Astrocyte (in vitro differentiated cells and primary cell): ENCODE data around the gene ALDH3A2.

Experiments used
- CTCF ChIP-seq: IDR thresholded peaks from 2 replicates; pipeline ENCODE4 v1.5.1; 2011; ENCODE audit warnings: low read depth, mild to moderate bottlenecking, inconsistent platforms, low read length, moderate library complexity; ENCODE audit not compliant: insufficient read depth
- EZH2 ChIP-seq: IDR thresholded peaks from 2 replicates; pipeline ENCODE4 v1.6.1; 2012; ENCODE audit warnings: mild to moderate bottlenecking, low read length, inconsistent platforms; ENCODE audit not compliant: insufficient read depth

GRCh38 chr17:19646788-19647696 lies 1.5 kb upstream of the ALDH3A2 start:
- TF ChIP-seq EZH2, result no peak
- no peak for TF ChIP-seq CTCF
